Measurements from ENCODE around the gene ZFYVE27. TPM values are rescaled to one million over a fixed set of nuclear protein-coding genes. Genes with fewer than 3 reads are reported as not detected.

Gene ZFYVE27
- total RNA-seq, 6 donors from 2014 or later = 20.5 to 51.3 (median 26.4) TPM

GRCh38 chr10:97765201-97765600, 28.3 kb downstream of the ZFYVE27 start:
- H3K27ac ChIP-seq = no peak overlapping the region
- WGBS, 2 donors = 92 to 94% methylated on average over 15 of the region's 15 CpGs
- H3K4me3 ChIP-seq = no peak overlapping the region
- DNase-seq (no peak), ATAC-seq (ENCODE audit: low FRiP score in 2 of 2) (no peak)
- TF ChIP-seq POLR2AphosphoS5 (IDR thresholded peaks at IDR 0.05) (no peak), CTCF (IDR thresholded peaks at IDR 0.05) (no peak), EP300 (IDR thresholded peaks at IDR 0.05) (no peak)
- no peaks in the 10 kb centered on the region for H3K9me3 ChIP-seq
- peaks cover 0 to 29% (median 18%) of the 10 kb centered on the region in 4 donors for H3K36me3 ChIP-seq
- H3K4me1 ChIP-seq = no peaks in the 10 kb centered on the region
- H3K27me3 ChIP-seq = no peaks in the 10 kb centered on the region

GRCh38 chr10:97766106-97766810, 29.3 kb downstream of the ZFYVE27 start:
- WGBS, 2 donors = 85 to 94% methylated on average over 10 to 13 of the region's 13 CpGs
- TF ChIP-seq EP300 (IDR thresholded peaks at IDR 0.05) (no peak), POLR2A (IDR thresholded peaks at IDR 0.05) (no peak), POLR2AphosphoS5 (IDR thresholded peaks at IDR 0.05) (no peak), CTCF (IDR thresholded peaks at IDR 0.05) (no peak)
- ATAC-seq (ENCODE audit: low FRiP score in 2 of 2) (no peak), DNase-seq (no peak)
- H3K36me3 ChIP-seq = peaks cover 0 to 18% (median 11%) of the 10 kb centered on the region in 4 donors
- H3K27ac ChIP-seq = no peak overlapping the region
- peaks cover 0 to 5% (median 2%) of the 10 kb centered on the region in 4 donors for H3K27me3 ChIP-seq
- H3K9me3 ChIP-seq = no peaks in the 10 kb centered on the region
- peaks cover 3 to 8% (median 5%) of the 10 kb centered on the region in 4 donors for H3K4me1 ChIP-seq
- no peak overlapping the region for H3K4me3 ChIP-seq

GRCh38 chr10:97766996-97767924, 30.3 kb downstream of the ZFYVE27 start:
- peaks cover 0 to 8% (median 5%) of the 10 kb centered on the region in 4 donors for H3K36me3 ChIP-seq
- peaks cover 0 to 14% (median 5%) of the 10 kb centered on the region in 4 donors for H3K27me3 ChIP-seq
- WGBS, 2 donors = 85 to 92% methylated on average over 20 to 22 of the region's 22 CpGs
- H3K9me3 ChIP-seq = no peaks in the 10 kb centered on the region
- TF ChIP-seq EP300 (IDR thresholded peaks at IDR 0.05) (no peak), POLR2A (IDR thresholded peaks at IDR 0.05) (no peak), CTCF (IDR thresholded peaks at IDR 0.05) (no peak), POLR2AphosphoS5 (IDR thresholded peaks at IDR 0.05) (no peak)
- ATAC-seq (ENCODE audit: low FRiP score in 2 of 2) = no peak
- H3K4me3 ChIP-seq = no peak overlapping the region
- H3K27ac ChIP-seq = no peak overlapping the region
- DNase-seq = no peak
- peaks cover 7 to 17% (median 11%) of the 10 kb centered on the region in 4 donors for H3K4me1 ChIP-seq

- peaks cover 7 to 18% (median 11%) of the 10 kb centered on the region in 4 donors for H3K4me1 ChIP-seq
- ATAC-seq (ENCODE audit: low FRiP score in 2 of 2) = no peak
- H3K9me3 ChIP-seq = no peaks in the 10 kb centered on the region
- TF ChIP-seq POLR2A (IDR thresholded peaks at IDR 0.05) (no peak), POLR2AphosphoS5 (IDR thresholded peaks at IDR 0.05) (no peak), EP300 (IDR thresholded peaks at IDR 0.05) (no peak), CTCF (IDR thresholded peaks at IDR 0.05) (no peak)
- WGBS, 2 donors = 80 to 90% methylated on average over 9 of the region's 9 CpGs
- H3K27me3 ChIP-seq = peaks cover 0 to 14% (median 5%) of the 10 kb centered on the region in 4 donors
- DNase-seq = no peak
- no peak overlapping the region for H3K27ac ChIP-seq
- H3K36me3 ChIP-seq = no peaks in the 10 kb centered on the region
- no peak overlapping the region for H3K4me3 ChIP-seq
These were observed 31.7 kb downstream of the ZFYVE27 start for GRCh38 chr10:97768322-97769315.
